Suprapubic skin (tissue), 4 donors: Measurements from ENCODE around the gene MUC4. TPM values are rescaled to one million over a fixed set of nuclear protein-coding genes. Genes with fewer than 3 reads are reported as not detected.
"Not testable (repeated sequence)": the region's sequence is repeated elsewhere in the genome, so short reads cannot be mapped to it uniquely, and the experiment has no call there.

Experiments used
- DNase-seq, 2 donors: peaks; one replicate each; pipeline ENCODE4 v3.0.0-alpha.2; 2019; ENCODE audit warnings: low spot score in 2 of 2
- H3K27ac ChIP-seq: fragments of 200-600 bp; sonication (generic); one replicate; pipeline ENCODE4 v1.5.1; 2019
- H3K27me3 ChIP-seq: fragments of 200-600 bp; sonication (generic); one replicate; pipeline ENCODE4 v1.5.1; 2019
- H3K36me3 ChIP-seq: fragments of 200-600 bp; sonication (generic); one replicate; pipeline ENCODE4 v1.5.1; 2019
- H3K4me1 ChIP-seq: fragments of 200-600 bp; sonication (generic); one replicate; pipeline ENCODE4 v1.5.1; 2019
- H3K4me3 ChIP-seq: fragments of 200-600 bp; sonication (generic); one replicate; pipeline ENCODE4 v1.5.1; 2019; ENCODE audit warnings: mild to moderate bottlenecking
- H3K9me3 ChIP-seq: fragments of 200-600 bp; sonication (generic); one replicate; pipeline ENCODE4 v1.5.1; 2019
- CTCF ChIP-seq, 2 donors: fragments of 200-600 bp in 1 of 2; fragments of 450-650 bp in 1 of 2; sonication (generic) in 1 of 2; IDR thresholded peaks; one replicate each; pipeline ENCODE4 v1.5.1; 2016 to 2019; ENCODE audit warnings: antibody characterized with exemption in 2 of 2, mild to moderate bottlenecking in 1 of 2, moderate library complexity in 1 of 2
- EP300 ChIP-seq: sonication (generic); formaldehyde crosslinking; IDR thresholded peaks from one replicate; pipeline ENCODE4 v1.6.1; 2017; ENCODE audit warnings: antibody characterized with exemption
- POLR2A ChIP-seq, 2 donors: fragments of 450-650 bp; IDR thresholded peaks; one replicate each; pipeline ENCODE4 v1.6.1; 2017; ENCODE audit warnings: antibody characterized with exemption in 2 of 2, mild to moderate bottlenecking in 2 of 2, moderate library complexity in 2 of 2
- POLR2AphosphoS5 ChIP-seq, 3 donors: sonication (generic); formaldehyde crosslinking; IDR thresholded peaks; one replicate each; pipeline ENCODE4 v1.6.1; 2017; ENCODE audit warnings: antibody characterized with exemption in 3 of 3
- WGBS: methylation state at CpG from one replicate; pipeline ENCODE4 v1.1.5; 2018; 5-methylcytosine and 5-hydroxymethylcytosine counted together
- total RNA-seq, 4 donors: library from RNA; depleted of rRNA; stranded (reverse); fragments of >200 nt; gene quantifications; one replicate each; pipeline ENCODE4 v1.1.0, GENCODE V29; 2016

MUC4 gene
- total RNA-seq, 4 donors from 2014 or later, result not detected

GRCh38 chr3:195717416-195717815, 94.3 kb downstream of the MUC4 start:
- DNase-seq, result no peak
- Histone ChIP-seq H3K4me3 (no peak overlapping the region), H3K4me1 (peaks cover 7% of the 10 kb centered on the region), H3K27ac (no peak overlapping the region), H3K9me3 (no peaks in the 10 kb centered on the region), H3K36me3 (peaks cover 19% of the 10 kb centered on the region), H3K27me3 (no peaks in the 10 kb centered on the region)
- TF ChIP-seq CTCF (IDR thresholded peaks at IDR 0.05) (no peak), POLR2AphosphoS5 (IDR thresholded peaks at IDR 0.05) (no peak), POLR2A (IDR thresholded peaks at IDR 0.05) (no peak), EP300 (no peak)
- 71% methylated on average over 9 of the region's 9 CpGs for WGBS

- no peak for DNase-seq
- WGBS, result 82% methylated on average over 14 of the region's 14 CpGs
- H3K27me3 ChIP-seq, result no peaks in the 10 kb centered on the region
- no peak for TF ChIP-seq EP300
- TF ChIP-seq POLR2AphosphoS5 (IDR thresholded peaks at IDR 0.05), result no peak
- no peak for TF ChIP-seq CTCF (IDR thresholded peaks at IDR 0.05)
- no peak for TF ChIP-seq POLR2A (IDR thresholded peaks at IDR 0.05)
- peaks cover 4% of the 10 kb centered on the region for H3K4me1 ChIP-seq
- H3K27ac ChIP-seq, result no peak overlapping the region
- peaks cover 32% of the 10 kb centered on the region for H3K36me3 ChIP-seq
- no peak overlapping the region for H3K4me3 ChIP-seq
- no peaks in the 10 kb centered on the region for H3K9me3 ChIP-seq
These were observed 96.0 kb downstream of the MUC4 start for GRCh38 chr3:195715583-195716266.

- no peak overlapping the region for H3K4me3 ChIP-seq
- no peak for TF ChIP-seq EP300
- no peak for TF ChIP-seq POLR2A (IDR thresholded peaks at IDR 0.05)
- peaks cover 32% of the 10 kb centered on the region for H3K36me3 ChIP-seq
- H3K4me1 ChIP-seq, result peaks cover 3% of the 10 kb centered on the region
- no peak for DNase-seq
- no peaks in the 10 kb centered on the region for H3K27me3 ChIP-seq
- no peaks in the 10 kb centered on the region for H3K9me3 ChIP-seq
- H3K27ac ChIP-seq, result no peak overlapping the region
- 66% methylated on average over 4 of the region's 4 CpGs for WGBS
These were observed 96.6 kb downstream of the MUC4 start for GRCh38 chr3:195715134-195715533.

GRCh38 chr3:195714380-195715011, 97.2 kb downstream of the MUC4 start:
- no peak overlapping the region for H3K27ac ChIP-seq
- no peak for TF ChIP-seq POLR2AphosphoS5 (IDR thresholded peaks at IDR 0.05)
- TF ChIP-seq EP300, result no peak
- TF ChIP-seq POLR2A (IDR thresholded peaks at IDR 0.05), result no peak
- TF ChIP-seq CTCF (IDR thresholded peaks at IDR 0.05), result no peak
- 77% methylated on average over 6 of the region's 6 CpGs for WGBS

GRCh38 chr3:195713150-195713549, 98.6 kb downstream of the MUC4 start:
- WGBS, result 39% methylated on average over 7 of the region's 9 CpGs
- H3K4me3 ChIP-seq, H3K27me3 ChIP-seq, DNase-seq, H3K27ac ChIP-seq, H3K4me1 ChIP-seq, H3K9me3 ChIP-seq: not testable (repeated sequence)
- peaks cover 51% of the 10 kb centered on the region for H3K36me3 ChIP-seq

More at GRCh38 chr3:195714380-195715011, 97.2 kb downstream of the MUC4 start:
- Histone ChIP-seq H3K9me3 (no peaks in the 10 kb centered on the region), H3K36me3 (peaks cover 38% of the 10 kb centered on the region), H3K4me1 (peaks cover 3% of the 10 kb centered on the region), H3K4me3 (no peak overlapping the region), H3K27me3 (no peaks in the 10 kb centered on the region)
- no peak for DNase-seq

GRCh38 chr3:195712535-195712910, 99.2 kb downstream of the MUC4 start:
- not testable (repeated sequence) for H3K4me3 ChIP-seq, H3K9me3 ChIP-seq, H3K27ac ChIP-seq, H3K27me3 ChIP-seq, H3K4me1 ChIP-seq
- 77% methylated on average over 8 of the region's 8 CpGs for WGBS
- peaks cover 54% of the 10 kb centered on the region for H3K36me3 ChIP-seq
- peak in 1 of 2 donors; percentile 4 for DNase-seq
